ENCODE results near the gene MED9.

DNA sequence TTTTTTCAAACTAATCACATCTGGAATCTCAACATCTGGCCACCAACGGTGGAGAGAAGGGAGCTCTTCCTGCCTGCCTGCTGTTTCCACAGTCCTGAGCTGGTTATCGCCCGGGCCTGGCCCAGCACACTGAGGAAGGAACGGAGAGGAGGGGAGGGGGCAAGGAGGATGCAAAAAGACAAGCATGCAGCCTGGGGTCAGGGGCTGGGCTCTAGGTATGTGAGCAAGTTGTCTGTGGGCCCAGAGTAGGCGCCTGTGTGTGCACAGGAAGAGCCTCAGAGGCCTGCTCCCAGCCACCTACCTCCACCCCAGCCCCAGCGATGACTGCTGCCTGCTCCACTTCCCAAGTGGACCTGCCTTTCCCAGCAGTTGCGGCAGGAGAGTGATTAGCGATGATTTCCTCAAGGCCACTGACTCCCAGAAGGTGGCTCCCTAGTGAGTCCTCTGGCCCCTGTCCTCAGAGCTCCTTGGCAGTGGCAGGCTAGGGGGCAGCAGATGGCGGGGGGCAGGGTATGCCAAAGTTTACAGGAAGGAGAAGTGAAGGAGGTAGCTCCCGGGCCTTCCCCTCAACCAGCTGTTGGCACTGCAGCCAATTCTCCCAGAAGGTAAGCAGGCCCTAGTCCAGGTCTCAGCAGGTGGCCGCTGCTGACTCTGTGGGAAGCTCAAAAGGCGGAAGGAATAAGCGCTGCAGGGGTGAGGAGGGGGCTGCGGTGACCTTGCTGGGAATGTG, 46.4 kb downstream of the MED9 start:
- TF ChIP-seq, protein P1, sequence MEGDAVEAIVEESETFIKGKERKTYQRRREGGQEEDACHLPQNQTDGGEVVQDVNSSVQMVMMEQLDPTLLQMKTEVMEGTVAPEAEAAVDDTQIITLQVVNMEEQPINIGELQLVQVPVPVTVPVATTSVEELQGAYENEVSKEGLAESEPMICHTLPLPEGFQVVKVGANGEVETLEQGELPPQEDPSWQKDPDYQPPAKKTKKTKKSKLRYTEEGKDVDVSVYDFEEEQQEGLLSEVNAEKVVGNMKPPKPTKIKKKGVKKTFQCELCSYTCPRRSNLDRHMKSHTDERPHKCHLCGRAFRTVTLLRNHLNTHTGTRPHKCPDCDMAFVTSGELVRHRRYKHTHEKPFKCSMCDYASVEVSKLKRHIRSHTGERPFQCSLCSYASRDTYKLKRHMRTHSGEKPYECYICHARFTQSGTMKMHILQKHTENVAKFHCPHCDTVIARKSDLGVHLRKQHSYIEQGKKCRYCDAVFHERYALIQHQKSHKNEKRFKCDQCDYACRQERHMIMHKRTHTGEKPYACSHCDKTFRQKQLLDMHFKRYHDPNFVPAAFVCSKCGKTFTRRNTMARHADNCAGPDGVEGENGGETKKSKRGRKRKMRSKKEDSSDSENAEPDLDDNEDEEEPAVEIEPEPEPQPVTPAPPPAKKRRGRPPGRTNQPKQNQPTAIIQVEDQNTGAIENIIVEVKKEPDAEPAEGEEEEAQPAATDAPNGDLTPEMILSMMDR (IDR thresholded peaks at IDR 0.05): no peak
- no peak for TF ChIP-seq POLR2A (IDR thresholded peaks at IDR 0.05)
- TF ChIP-seq EP300 (IDR thresholded peaks at IDR 0.05): no peak
